ENCODE data around the gene MYH10. TPM values are rescaled to one million over a fixed set of nuclear protein-coding genes. Genes with fewer than 3 reads are reported as not detected.
"Not testable (repeated sequence)": the region's sequence is repeated elsewhere in the genome, so short reads cannot be mapped to it uniquely, and the experiment has no call there.

Gene MYH10
- total RNA-seq, 1 donor from 2014 or later, result 429 TPM

DNA sequence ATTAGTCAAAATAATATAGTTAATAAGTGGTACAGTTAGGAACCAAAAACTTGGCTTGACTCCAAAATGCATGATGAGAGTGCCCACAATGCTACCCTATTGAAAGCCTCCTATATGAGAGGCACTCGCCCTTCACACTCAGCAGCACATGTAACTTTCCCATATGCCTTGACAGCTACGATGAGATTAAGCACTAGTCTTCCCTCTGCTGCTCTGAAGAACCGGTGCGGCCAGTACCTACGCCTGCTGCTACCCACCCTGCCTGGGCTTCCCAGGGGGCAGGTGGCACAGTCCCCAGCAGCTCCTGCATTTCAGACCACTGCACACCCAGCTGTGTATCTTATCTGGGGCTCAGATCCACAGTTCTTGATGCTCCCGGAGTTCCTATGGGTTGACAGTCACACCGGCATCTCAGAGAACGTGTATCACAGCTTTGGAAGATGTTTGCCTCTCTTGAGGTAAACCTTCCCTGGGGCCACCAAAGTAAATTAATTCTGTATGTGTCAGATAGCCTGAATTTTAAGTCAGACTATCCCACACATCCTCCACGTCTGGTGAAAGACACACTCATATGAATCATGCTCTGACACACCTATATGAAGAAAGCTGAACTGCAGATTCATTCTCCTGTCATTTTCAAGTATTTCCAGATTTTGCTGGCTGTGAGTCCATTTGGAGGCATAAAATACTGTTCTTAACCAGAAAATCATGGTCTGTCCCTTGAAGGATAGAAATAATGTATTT is 77.8 kb downstream of the MYH10 start:
- H3K9me3 Mint-ChIP-seq (ENCODE audit: unreplicated experiment), result no peaks in the 10 kb centered on the region
- DNase-seq (ENCODE audit: low spot score), result no peak
- peaks cover 30% of the 10 kb centered on the region for H3K36me3 Mint-ChIP-seq (ENCODE audit: low read depth, unreplicated experiment)

DNA sequence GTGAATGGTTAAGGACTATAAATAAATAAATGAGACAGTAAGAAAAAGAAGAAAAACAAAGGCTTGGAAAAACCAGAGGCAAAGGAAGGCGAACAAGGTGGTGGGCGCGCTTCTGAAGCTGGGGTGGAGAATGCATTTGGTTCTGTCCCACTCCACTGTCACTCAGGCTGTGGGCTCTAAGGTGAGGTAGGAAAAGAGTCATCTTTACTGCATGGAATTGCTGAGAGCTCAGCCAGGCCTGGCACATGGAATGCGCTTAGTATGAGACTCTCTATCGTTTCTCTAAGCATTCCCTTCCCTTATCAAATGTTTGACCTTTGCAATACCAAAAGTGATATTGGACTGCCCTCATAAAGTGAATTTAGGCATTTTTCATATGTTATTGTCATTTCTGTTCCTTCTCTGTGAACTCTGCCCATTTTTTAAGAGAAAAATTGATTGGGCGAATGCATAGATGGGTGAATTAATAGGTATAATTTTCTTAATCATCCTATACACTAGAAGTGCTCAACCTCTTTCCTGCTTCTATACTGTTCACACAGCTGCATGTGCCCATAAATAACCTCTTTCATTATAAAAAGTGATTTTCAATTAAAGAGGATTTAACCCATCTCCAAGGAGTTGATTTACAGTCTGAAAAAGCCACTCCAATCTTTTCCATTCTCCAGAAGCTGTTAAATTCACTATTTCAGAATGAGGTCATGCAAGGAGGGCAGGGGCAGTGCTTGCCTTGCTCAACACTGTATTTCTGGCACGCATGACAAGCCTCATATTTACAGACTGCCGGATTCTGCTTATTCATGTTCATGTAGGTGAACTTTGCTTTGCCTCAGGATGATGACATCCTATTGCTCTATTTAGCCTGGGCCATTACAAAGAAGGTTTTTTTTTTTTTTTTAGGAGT is 87.7 kb downstream of the MYH10 start:
- peaks cover 32% of the 10 kb centered on the region for H3K36me3 Mint-ChIP-seq (ENCODE audit: low read depth, unreplicated experiment)
- H3K27me3 Mint-ChIP-seq (ENCODE audit: unreplicated experiment), result no peaks in the 10 kb centered on the region
- H3K4me3 Mint-ChIP-seq (ENCODE audit: unreplicated experiment), result no peak overlapping the region
- H3K4me1 Mint-ChIP-seq (ENCODE audit: unreplicated experiment), result no peaks in the 10 kb centered on the region
- H3K9me3 Mint-ChIP-seq (ENCODE audit: unreplicated experiment), result no peaks in the 10 kb centered on the region
- DNase-seq (ENCODE audit: low spot score), result no peak
- TF ChIP-seq, protein P1, sequence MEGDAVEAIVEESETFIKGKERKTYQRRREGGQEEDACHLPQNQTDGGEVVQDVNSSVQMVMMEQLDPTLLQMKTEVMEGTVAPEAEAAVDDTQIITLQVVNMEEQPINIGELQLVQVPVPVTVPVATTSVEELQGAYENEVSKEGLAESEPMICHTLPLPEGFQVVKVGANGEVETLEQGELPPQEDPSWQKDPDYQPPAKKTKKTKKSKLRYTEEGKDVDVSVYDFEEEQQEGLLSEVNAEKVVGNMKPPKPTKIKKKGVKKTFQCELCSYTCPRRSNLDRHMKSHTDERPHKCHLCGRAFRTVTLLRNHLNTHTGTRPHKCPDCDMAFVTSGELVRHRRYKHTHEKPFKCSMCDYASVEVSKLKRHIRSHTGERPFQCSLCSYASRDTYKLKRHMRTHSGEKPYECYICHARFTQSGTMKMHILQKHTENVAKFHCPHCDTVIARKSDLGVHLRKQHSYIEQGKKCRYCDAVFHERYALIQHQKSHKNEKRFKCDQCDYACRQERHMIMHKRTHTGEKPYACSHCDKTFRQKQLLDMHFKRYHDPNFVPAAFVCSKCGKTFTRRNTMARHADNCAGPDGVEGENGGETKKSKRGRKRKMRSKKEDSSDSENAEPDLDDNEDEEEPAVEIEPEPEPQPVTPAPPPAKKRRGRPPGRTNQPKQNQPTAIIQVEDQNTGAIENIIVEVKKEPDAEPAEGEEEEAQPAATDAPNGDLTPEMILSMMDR (IDR thresholded peaks at IDR 0.05; ENCODE audit: unreplicated experiment), result no peak
- no peak overlapping the region for H3K27ac Mint-ChIP-seq (ENCODE audit: unreplicated experiment)

More for the DNA sequence above, 77.8 kb downstream of the MYH10 start:
- TF ChIP-seq, protein P1 (IDR thresholded peaks at IDR 0.05; ENCODE audit: unreplicated experiment), result no peak
- no peak overlapping the region for H3K4me3 Mint-ChIP-seq (ENCODE audit: unreplicated experiment)
- peaks cover 2% of the 10 kb centered on the region for H3K27me3 Mint-ChIP-seq (ENCODE audit: unreplicated experiment)
- no peaks in the 10 kb centered on the region for H3K4me1 Mint-ChIP-seq (ENCODE audit: unreplicated experiment)
- H3K27ac Mint-ChIP-seq (ENCODE audit: unreplicated experiment), result no peak overlapping the region

DNA sequence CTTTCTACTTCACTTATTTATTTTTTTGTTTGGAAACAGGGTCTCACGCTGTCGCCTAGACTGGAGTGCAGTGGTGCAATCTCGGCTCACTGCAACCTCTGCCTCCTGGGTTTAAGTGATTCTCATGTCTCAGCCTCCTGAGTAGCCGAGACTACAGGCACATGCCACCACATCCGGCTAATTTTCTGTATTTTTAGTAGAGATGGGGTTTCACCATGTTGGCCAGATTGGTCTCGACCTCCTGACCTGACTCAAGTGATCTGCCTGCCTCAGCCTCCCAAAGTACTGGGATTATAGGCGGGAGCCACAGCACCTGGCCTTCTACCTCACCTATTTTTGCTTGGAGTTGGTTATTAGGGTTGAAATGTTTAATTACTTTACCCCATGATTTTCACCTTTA is 90.5 kb downstream of the MYH10 start:
- H3K27ac Mint-ChIP-seq (ENCODE audit: unreplicated experiment); H3K27me3 Mint-ChIP-seq (ENCODE audit: unreplicated experiment); H3K9me3 Mint-ChIP-seq (ENCODE audit: unreplicated experiment); H3K4me3 Mint-ChIP-seq (ENCODE audit: unreplicated experiment); DNase-seq (ENCODE audit: low spot score); H3K4me1 Mint-ChIP-seq (ENCODE audit: unreplicated experiment): not testable (repeated sequence)
- H3K36me3 Mint-ChIP-seq (ENCODE audit: low read depth, unreplicated experiment), result peaks cover 27% of the 10 kb centered on the region

DNA sequence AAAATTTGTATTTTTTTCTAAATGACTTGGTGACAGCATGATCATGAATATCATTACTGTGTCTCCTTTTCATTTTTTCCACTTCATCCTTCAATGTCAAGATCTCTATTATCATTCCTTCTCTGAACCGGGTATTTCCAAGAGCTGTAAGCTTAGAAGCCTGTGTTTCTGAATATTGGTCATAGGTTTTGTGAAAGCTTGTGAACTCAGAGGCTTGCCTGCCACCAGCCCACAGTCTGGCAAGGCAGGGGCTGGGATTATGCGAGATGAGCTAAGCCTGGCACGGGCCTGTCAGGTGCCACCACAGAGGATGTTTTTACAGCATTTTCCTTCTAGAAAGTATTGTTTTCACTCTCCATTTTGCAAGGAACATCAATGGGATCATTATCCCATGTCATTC is 92.8 kb downstream of the MYH10 start:
- Mint-ChIP-seq H3K4me1 (ENCODE audit: unreplicated experiment) (no peaks in the 10 kb centered on the region), H3K27me3 (ENCODE audit: unreplicated experiment) (no peaks in the 10 kb centered on the region), H3K27ac (ENCODE audit: unreplicated experiment) (peak overlapping the region; percentile 12), H3K9me3 (ENCODE audit: unreplicated experiment) (no peaks in the 10 kb centered on the region), H3K4me3 (ENCODE audit: unreplicated experiment) (no peak overlapping the region), H3K36me3 (ENCODE audit: low read depth, unreplicated experiment) (peaks cover 16% of the 10 kb centered on the region)
- no peak for DNase-seq (ENCODE audit: low spot score)
- TF ChIP-seq, protein P1 (IDR thresholded peaks at IDR 0.05; ENCODE audit: unreplicated experiment), result no peak

DNA sequence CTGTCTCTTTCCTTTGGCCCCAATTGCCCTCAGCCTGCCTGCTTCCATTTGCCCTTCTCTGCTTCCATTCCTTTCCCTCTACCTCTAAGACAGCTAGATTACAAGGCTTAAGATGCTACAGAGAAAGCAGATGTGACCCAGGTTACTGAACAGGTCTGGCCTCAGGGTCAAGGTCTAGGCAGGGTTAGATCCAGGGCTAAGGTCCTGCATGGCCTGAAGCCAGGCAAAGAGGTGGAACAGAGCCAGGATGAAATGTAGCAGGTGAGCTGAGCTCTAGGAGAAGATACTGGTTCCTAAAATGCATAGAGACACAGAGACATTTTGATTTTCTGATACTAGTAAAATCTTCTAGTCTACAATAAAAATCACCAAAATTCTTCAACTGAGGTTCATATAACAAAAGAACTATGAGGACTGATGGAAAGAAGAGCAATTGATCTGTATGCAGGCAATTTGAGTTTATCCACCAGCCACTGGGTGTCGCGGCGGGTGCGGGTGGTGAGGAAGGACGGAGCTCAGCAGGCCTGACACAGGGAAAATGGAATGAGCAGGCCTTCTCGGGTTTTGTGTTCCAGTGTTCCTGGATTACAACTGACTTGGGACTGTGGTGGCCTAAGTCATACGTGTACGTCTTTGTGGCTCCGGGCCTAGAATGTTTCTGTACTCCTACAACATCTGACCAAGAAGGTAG is 95.9 kb downstream of the MYH10 start:
- no peak overlapping the region for H3K4me3 Mint-ChIP-seq (ENCODE audit: unreplicated experiment)
- TF ChIP-seq, protein P1 (IDR thresholded peaks at IDR 0.05; ENCODE audit: unreplicated experiment), result no peak
- H3K9me3 Mint-ChIP-seq (ENCODE audit: unreplicated experiment), result no peaks in the 10 kb centered on the region
- H3K27ac Mint-ChIP-seq (ENCODE audit: unreplicated experiment), result no peak overlapping the region
- peaks cover 21% of the 10 kb centered on the region for H3K36me3 Mint-ChIP-seq (ENCODE audit: low read depth, unreplicated experiment)
- no peaks in the 10 kb centered on the region for H3K4me1 Mint-ChIP-seq (ENCODE audit: unreplicated experiment)
- H3K27me3 Mint-ChIP-seq (ENCODE audit: unreplicated experiment), result no peaks in the 10 kb centered on the region
- DNase-seq (ENCODE audit: low spot score), result no peak
